H1 (cell line): ENCODE data around the gene MAPK1. TPM values are rescaled to one million over a fixed set of nuclear protein-coding genes. Genes with fewer than 3 reads are reported as not detected.

Source experiments
- CTCF ChIA-PET: fragments of 300-600 bp; sonication (Branson Sonifier 250); formaldehyde crosslinking; loops from one replicate; lab custom pipeline; 2021; ENCODE audit not compliant: partially characterized antibody; lab: Charles Lee
- POLR2A ChIA-PET: fragments of 300-600 bp; sonication (Branson Sonifier 250); formaldehyde crosslinking; loops from one replicate; lab custom pipeline; 2021; ENCODE audit warnings: inconsistent platforms; ENCODE audit not compliant: partially characterized antibody; lab: Charles Lee
- DNase-seq, 2 experiments: peaks; one replicate each; pipeline versions ENCODE4 v3.0.0 to v3.0.0-alpha.2; 2010 to 2022; ENCODE audit warnings: low spot score in 2 of 2, low read depth in 1 of 2, mixed read lengths in 1 of 2
- FAIRE-seq: peaks from 2 replicates; lab custom pipeline; 2011; peaks lifted over from hg19 to GRCh38; lab: Jason Lieb, UNC
- H2AFZ ChIP-seq: 2 replicates; pipeline ENCODE4 v1.8.1; 2012; ENCODE audit warnings: low read length, inconsistent platforms
- H2AK5ac ChIP-seq: 2 replicates; pipeline ENCODE4 v1.6.1; 2013; ENCODE audit warnings: low read depth, low read length
- H2BK120ac ChIP-seq: replicated peaks from 2 replicates; pipeline ENCODE3; 2013; ENCODE audit warnings: low read depth, low read length, inconsistent platforms
- H2BK12ac ChIP-seq: 2 replicates; pipeline ENCODE4 v1.6.1; 2013; ENCODE audit warnings: low read depth, low read length
- H2BK15ac ChIP-seq: 2 replicates; pipeline ENCODE4 v1.6.1; 2013; ENCODE audit warnings: low read length
- H2BK20ac ChIP-seq: 2 replicates; pipeline ENCODE4 v1.6.1; 2013; ENCODE audit warnings: low read length
- H2BK5ac ChIP-seq: 2 replicates; pipeline ENCODE4 v1.6.1; 2013; ENCODE audit warnings: low read depth, low read length
- H3K14ac ChIP-seq: 2 replicates; pipeline ENCODE4 v1.6.1; 2013; ENCODE audit warnings: inconsistent platforms; ENCODE audit not compliant: insufficient read length
- H3K18ac ChIP-seq: 2 replicates; pipeline ENCODE4 v1.6.1; 2013; ENCODE audit warnings: low read length; ENCODE audit errors: extremely low read depth
- H3K23ac ChIP-seq: 2 replicates; pipeline ENCODE4 v1.6.1; 2013; ENCODE audit warnings: inconsistent platforms; ENCODE audit not compliant: insufficient read length
- H3K23me2 ChIP-seq: 2 replicates; pipeline ENCODE4 v1.6.1; 2013; ENCODE audit warnings: low read depth, low read length
- H3K27ac ChIP-seq: 2 replicates; pipeline ENCODE4 v1.6.1; 2011; ENCODE audit warnings: low read depth, low read length, inconsistent platforms
- H3K27me3 ChIP-seq, 4 experiments: replicated peaks in 1 of 4; 1 replicate in 1 of 4; 2 replicates in 3 of 4; pipeline versions ENCODE4 v1.6.1 to v1.8.1; 2011 to 2013; ENCODE audit warnings: low read length in 3 of 4, mild to moderate bottlenecking in 3 of 4, inconsistent platforms in 2 of 4, mixed read lengths in 2 of 4, moderate library complexity in 1 of 4; ENCODE audit not compliant: control insufficient read depth in 3 of 4, insufficient read depth in 3 of 4; ENCODE audit errors: extremely low read depth in 1 of 4
- H3K36me3 ChIP-seq, 4 experiments: 2 replicates each; pipeline versions ENCODE4 v1.6.1 to v1.8.1; 2011 to 2013; ENCODE audit warnings: mild to moderate bottlenecking in 4 of 4, low read length in 3 of 4, moderate library complexity in 2 of 4, control low read depth in 1 of 4, inconsistent platforms in 1 of 4; ENCODE audit not compliant: insufficient read depth in 4 of 4, control insufficient read depth in 2 of 4
- H3K4ac ChIP-seq: replicated peaks from 2 replicates; pipeline ENCODE3; 2013; ENCODE audit warnings: low read length, low read depth, mixed read lengths, inconsistent platforms; ENCODE audit not compliant: insufficient read length
- H3K4me1 ChIP-seq, 4 experiments: replicated peaks in 1 of 4; 1 replicate in 1 of 4; 2 replicates in 3 of 4; pipeline versions ENCODE4 v1.6.1 to v1.8.1; 2011 to 2013; ENCODE audit warnings: low read length in 3 of 4, inconsistent platforms in 2 of 4, mixed read lengths in 1 of 4; ENCODE audit not compliant: insufficient read depth in 4 of 4, control insufficient read depth in 3 of 4
- H3K4me2 ChIP-seq, 2 experiments: 2 replicates each; pipeline versions ENCODE4 v1.6.1 to v1.8.1; 2011 to 2013; ENCODE audit warnings: low read depth in 2 of 2, low read length in 2 of 2, control low read depth in 1 of 2, inconsistent platforms in 1 of 2, mild to moderate bottlenecking in 1 of 2; ENCODE audit not compliant: insufficient read depth in 1 of 2
- H3K4me3 ChIP-seq, 4 experiments: fragments of 200-600, 300-600 bp in 1 of 4; sonication (generic), shearing (Covaris generic), sonication (Bioruptor Twin) in 1 of 4; 2 replicates each; pipeline versions ENCODE4 v1.5.1 to v1.8.1; 2011 to 2016; ENCODE audit warnings: low read length in 4 of 4, low read depth in 3 of 4, control low read depth in 2 of 4, inconsistent platforms in 2 of 4, mild to moderate bottlenecking in 2 of 4, mixed read lengths in 1 of 4, moderate library complexity in 1 of 4; ENCODE audit not compliant: insufficient read depth in 2 of 4; ENCODE audit errors: extremely low read depth in 1 of 4
- H3K56ac ChIP-seq: replicated peaks from 2 replicates; pipeline ENCODE3; 2013; ENCODE audit warnings: low read depth, mild to moderate bottlenecking, mixed read lengths, low read length, inconsistent platforms; ENCODE audit not compliant: insufficient read length
- H3K79me1 ChIP-seq: 2 replicates; pipeline ENCODE4 v1.6.1; 2013; ENCODE audit warnings: low read depth, low read length, control low read depth
- H3K79me2 ChIP-seq, 2 experiments: 2 replicates each; pipeline versions ENCODE4 v1.6.1 to v1.8.1; 2012 to 2013; ENCODE audit warnings: low read length in 2 of 2, mild to moderate bottlenecking in 2 of 2, inconsistent platforms in 1 of 2; ENCODE audit not compliant: insufficient read depth in 2 of 2, control insufficient read depth in 1 of 2
- H3K9ac ChIP-seq, 4 experiments: replicated peaks in 1 of 4; 1 replicate in 1 of 4; 2 replicates in 3 of 4; pipeline versions ENCODE4 v1.6.1 to v1.8.1; 2011 to 2013; ENCODE audit warnings: low read depth in 3 of 4, low read length in 3 of 4, control low read depth in 2 of 4, mild to moderate bottlenecking in 2 of 4, moderate library complexity in 2 of 4, inconsistent platforms in 1 of 4; ENCODE audit errors: extremely low read depth in 1 of 4
- H3K9me3 ChIP-seq, 2 experiments: 2 replicates each; pipeline versions ENCODE4 v1.6.1 to v1.8.1; 2012 to 2013; ENCODE audit warnings: mild to moderate bottlenecking in 2 of 2, moderate library complexity in 2 of 2, control low read depth in 1 of 2, inconsistent platforms in 1 of 2, low read depth in 1 of 2, low read length in 1 of 2, mixed read lengths in 1 of 2; ENCODE audit not compliant: insufficient read depth in 2 of 2
- H4K20me1 ChIP-seq, 2 experiments: replicated peaks in 1 of 2; 2 replicates each; pipeline versions ENCODE3 to v1.8.1; 2011 to 2013; ENCODE audit warnings: inconsistent platforms in 2 of 2, low read length in 2 of 2, mild to moderate bottlenecking in 1 of 2; ENCODE audit not compliant: insufficient read depth in 2 of 2, control insufficient read depth in 1 of 2
- H4K5ac ChIP-seq: 2 replicates; pipeline ENCODE4 v1.6.1; 2013; ENCODE audit warnings: low read length, low read depth, mixed read lengths, inconsistent platforms; ENCODE audit not compliant: insufficient read length
- H4K8ac ChIP-seq: 2 replicates; pipeline ENCODE4 v1.8.0; 2013; ENCODE audit warnings: mild to moderate bottlenecking, moderate library complexity, low read length, inconsistent platforms; ENCODE audit not compliant: insufficient read depth; ENCODE audit errors: extremely low read depth
- H4K91ac ChIP-seq: replicated peaks from 2 replicates; pipeline ENCODE3; 2013; ENCODE audit warnings: low read length, mixed read lengths, inconsistent platforms; ENCODE audit not compliant: insufficient read length
- EP300 ChIP-seq, 2 experiments: IDR thresholded peaks; 1 replicate in 1 of 2; 2 replicates in 1 of 2; pipeline ENCODE4 v1.6.1; 2011 to 2012; ENCODE audit warnings: low read depth in 2 of 2, low read length in 2 of 2, mild to moderate bottlenecking in 2 of 2, borderline replicate concordance in 1 of 2, inconsistent platforms in 1 of 2, moderate library complexity in 1 of 2
- JUND ChIP-seq: IDR thresholded peaks from 2 replicates; pipeline ENCODE4 v1.6.1; 2011; ENCODE audit warnings: mild to moderate bottlenecking, improper control_type of control experiment, low read length
- SIX5 ChIP-seq: IDR thresholded peaks from 2 replicates; pipeline ENCODE4 v1.6.1; 2011; ENCODE audit warnings: mild to moderate bottlenecking, low read depth, low read length
- USF2 ChIP-seq: IDR thresholded peaks from 2 replicates; pipeline ENCODE4 v1.6.1; 2011; ENCODE audit warnings: low read length, improper control_type of control experiment
- WGBS, 2 experiments: shearing (Covaris generic) in 1 of 2; methylation state at CpG; one replicate each; pipeline versions ENCODE4 v1.1.6 to v1.1.7; 2013 to 2015; ENCODE audit warnings: low lambda C conversion rate in 2 of 2, mixed read lengths in 2 of 2, inconsistent platforms in 1 of 2, low coverage in 1 of 2, missing lambda C conversion rate in 1 of 2; ENCODE audit not compliant: insufficient replicate concordance in 2 of 2, insufficient coverage in 1 of 2, insufficient read length in 1 of 2; ENCODE audit errors: extremely low coverage in 1 of 2, missing lambda C conversion rate in 1 of 2; 5-methylcytosine and 5-hydroxymethylcytosine counted together
- polyA plus RNA-seq, 7 experiments: library from polyadenylated mRNA; depleted of rRNA in 3 of 7; stranded (reverse) in 5 of 7; unstranded in 2 of 7; fragments of >200 nt in 5 of 7; fragments of 200-250 nt in 2 of 7; gene quantifications; 1 replicate in 5 of 7; 2 replicates in 1 of 7; 4 replicates in 1 of 7; pipeline versions ENCODE4 v1.2.1 to v1.2.3, GENCODE V29; 2011 to 2013; ENCODE audit warnings: missing spikeins in 2 of 7, mixed read lengths in 2 of 7
- total RNA-seq: library from RNA; stranded (reverse); fragmentation: NEBNext Ultra II Directional; extraction: Animal tissue kit (Norgen Biotek cat#: 25700); gene quantifications from 2 replicates; pipeline ENCODE4 v1.2.1, GENCODE V29; 2021

Gene MAPK1
- total and polyA plus RNA-seq, 2 of the 8 experiments (the other 6 are each of a cell fraction or from before 2014, with no cell fraction given), result 28.1 to 101 TPM

- CTCF ChIA-PET, result no interaction called here
- FAIRE-seq, result no peak
- H4K91ac ChIP-seq, result no peak overlapping the region
Measured at GRCh38 chr22:21738081-21738480, 129.4 kb downstream of the MAPK1 start.

More at GRCh38 chr22:21738081-21738480, 129.4 kb downstream of the MAPK1 start:
- Histone ChIP-seq H2AFZ (no peak overlapping the region), H3K4me1 (peaks cover 0 to 6% (median 3%) of the 10 kb centered on the region in 4 experiments; a peak in 3 of 7 replicates), H3K27ac (no peak overlapping the region), H4K8ac (no peak overlapping the region), H3K23me2 (peaks cover 7% of the 10 kb centered on the region; the same call in 1 of the 2 replicates), H4K5ac (no peak overlapping the region), H2BK20ac (no peak overlapping the region), H2BK12ac (no peak overlapping the region), H3K27me3 (peaks cover 0 to 15% (median 6%) of the 10 kb centered on the region in 4 experiments; a peak in 2 of 7 replicates), H3K23ac (no peak overlapping the region), H3K9me3 (no peaks in the 10 kb centered on the region), H3K9ac (no peak overlapping the region), H4K20me1 (peaks cover 0 to 3% of the 10 kb centered on the region in 2 experiments), H3K56ac (no peak overlapping the region), H3K4me2 (no peak overlapping the region), H3K79me1 (no peaks in the 10 kb centered on the region), H2BK5ac (no peak overlapping the region), H3K79me2 (no peaks in the 10 kb centered on the region), H3K4ac (no peak overlapping the region), H2AK5ac (no peak overlapping the region), H3K4me3 (no peak overlapping the region), H2BK15ac (no peak overlapping the region), H2BK120ac (no peak overlapping the region), H3K18ac (no peak overlapping the region), H3K36me3 (no peaks in the 10 kb centered on the region), H3K14ac (no peak overlapping the region)
- POLR2A ChIA-PET, result no interaction called here
- TF ChIP-seq EP300 (IDR thresholded peaks at IDR 0.05; ENCODE audit: borderline replicate concordance in 1 of 2, low read depth in 2 of 2, low read length in 2 of 2) (no peak), USF2 (no peak), SIX5 (no peak), JUND (no peak)
- 94% methylated on average over 8 of the region's 8 CpGs; no CpG with 5 or more reads in 1 of the 2 experiments for WGBS, 2 experiments
- no peak for DNase-seq
